Hepatocyte (in vitro differentiated cells): ENCODE data around the gene ZNF227.

Source experiments
- EZH2 ChIP-seq: fragments of 200-600 bp; sonication (generic); IDR thresholded peaks from 2 replicates; pipeline ENCODE4 v1.6.1; 2016; ENCODE audit warnings: antibody characterized with exemption, mild to moderate bottlenecking, borderline replicate concordance
- TF ChIP-seq, protein P1 (sequence below): fragments of 200-600 bp; sonication (generic); IDR thresholded peaks from 2 replicates; pipeline ENCODE4 v1.5.1; 2016; ENCODE audit warnings: antibody characterized with exemption, mild to moderate bottlenecking; ENCODE audit not compliant: poor library complexity

DNA sequence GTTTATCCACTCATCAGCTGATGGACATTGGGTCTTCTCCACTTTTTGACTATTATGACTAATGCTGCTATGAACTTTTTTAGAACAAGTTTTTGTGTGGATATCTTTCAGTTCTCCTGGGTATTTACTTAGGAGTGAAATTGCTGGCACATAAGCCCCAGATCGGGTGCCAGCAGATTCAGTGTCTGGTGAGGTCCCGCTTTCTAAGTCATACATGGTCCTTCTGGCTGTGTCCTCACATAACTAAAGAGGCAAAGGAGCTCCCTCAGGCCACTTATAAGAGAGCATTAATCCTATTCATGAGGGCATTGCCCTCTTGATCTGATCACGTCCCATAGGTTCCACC, 48.0 kb upstream of the ZNF227 start:
- TF ChIP-seq, protein P1, sequence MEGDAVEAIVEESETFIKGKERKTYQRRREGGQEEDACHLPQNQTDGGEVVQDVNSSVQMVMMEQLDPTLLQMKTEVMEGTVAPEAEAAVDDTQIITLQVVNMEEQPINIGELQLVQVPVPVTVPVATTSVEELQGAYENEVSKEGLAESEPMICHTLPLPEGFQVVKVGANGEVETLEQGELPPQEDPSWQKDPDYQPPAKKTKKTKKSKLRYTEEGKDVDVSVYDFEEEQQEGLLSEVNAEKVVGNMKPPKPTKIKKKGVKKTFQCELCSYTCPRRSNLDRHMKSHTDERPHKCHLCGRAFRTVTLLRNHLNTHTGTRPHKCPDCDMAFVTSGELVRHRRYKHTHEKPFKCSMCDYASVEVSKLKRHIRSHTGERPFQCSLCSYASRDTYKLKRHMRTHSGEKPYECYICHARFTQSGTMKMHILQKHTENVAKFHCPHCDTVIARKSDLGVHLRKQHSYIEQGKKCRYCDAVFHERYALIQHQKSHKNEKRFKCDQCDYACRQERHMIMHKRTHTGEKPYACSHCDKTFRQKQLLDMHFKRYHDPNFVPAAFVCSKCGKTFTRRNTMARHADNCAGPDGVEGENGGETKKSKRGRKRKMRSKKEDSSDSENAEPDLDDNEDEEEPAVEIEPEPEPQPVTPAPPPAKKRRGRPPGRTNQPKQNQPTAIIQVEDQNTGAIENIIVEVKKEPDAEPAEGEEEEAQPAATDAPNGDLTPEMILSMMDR = no peak
- TF ChIP-seq EZH2 = no peak
